Astrocyte (in vitro differentiated cells and primary cell): ENCODE measurements around the gene MICAL3.

ENCODE experiments used
- EZH2 ChIP-seq: IDR thresholded peaks from 2 replicates; pipeline ENCODE4 v1.6.1; 2012; ENCODE audit warnings: mild to moderate bottlenecking, low read length, inconsistent platforms; ENCODE audit not compliant: insufficient read depth
- TF ChIP-seq, protein P1 (sequence below): IDR thresholded peaks from 2 replicates; pipeline ENCODE4 v1.5.1; 2011; ENCODE audit warnings: low read depth, mild to moderate bottlenecking, inconsistent platforms, low read length, moderate library complexity; ENCODE audit not compliant: insufficient read depth

DNA sequence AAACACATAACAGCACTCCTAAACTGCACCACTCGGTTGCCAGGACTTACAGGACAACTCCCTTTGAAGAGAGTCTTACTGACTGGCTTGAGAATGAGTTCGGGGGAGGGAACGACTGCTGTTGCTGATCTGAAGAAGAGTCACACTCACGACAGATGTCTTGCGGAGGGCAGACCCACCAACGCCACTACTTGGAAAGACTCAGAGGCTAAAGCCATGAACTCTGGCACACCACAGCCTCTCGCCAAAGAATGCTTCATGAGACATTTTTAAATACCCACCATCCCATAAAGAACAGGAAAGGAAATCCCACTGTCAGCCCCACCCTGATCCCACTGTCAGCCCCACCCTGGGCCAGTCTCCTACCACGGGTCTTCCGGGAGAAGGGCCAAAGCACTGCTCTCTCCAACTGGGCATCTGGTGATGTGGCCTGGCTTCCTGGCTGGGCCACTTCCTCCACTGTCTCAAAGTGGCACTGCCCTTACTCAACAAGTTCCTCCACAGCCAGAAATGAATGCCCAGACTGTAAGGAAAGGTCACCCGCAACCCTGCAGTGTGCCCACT lies 73.6 kb downstream of the MICAL3 start:
- TF ChIP-seq, protein P1, sequence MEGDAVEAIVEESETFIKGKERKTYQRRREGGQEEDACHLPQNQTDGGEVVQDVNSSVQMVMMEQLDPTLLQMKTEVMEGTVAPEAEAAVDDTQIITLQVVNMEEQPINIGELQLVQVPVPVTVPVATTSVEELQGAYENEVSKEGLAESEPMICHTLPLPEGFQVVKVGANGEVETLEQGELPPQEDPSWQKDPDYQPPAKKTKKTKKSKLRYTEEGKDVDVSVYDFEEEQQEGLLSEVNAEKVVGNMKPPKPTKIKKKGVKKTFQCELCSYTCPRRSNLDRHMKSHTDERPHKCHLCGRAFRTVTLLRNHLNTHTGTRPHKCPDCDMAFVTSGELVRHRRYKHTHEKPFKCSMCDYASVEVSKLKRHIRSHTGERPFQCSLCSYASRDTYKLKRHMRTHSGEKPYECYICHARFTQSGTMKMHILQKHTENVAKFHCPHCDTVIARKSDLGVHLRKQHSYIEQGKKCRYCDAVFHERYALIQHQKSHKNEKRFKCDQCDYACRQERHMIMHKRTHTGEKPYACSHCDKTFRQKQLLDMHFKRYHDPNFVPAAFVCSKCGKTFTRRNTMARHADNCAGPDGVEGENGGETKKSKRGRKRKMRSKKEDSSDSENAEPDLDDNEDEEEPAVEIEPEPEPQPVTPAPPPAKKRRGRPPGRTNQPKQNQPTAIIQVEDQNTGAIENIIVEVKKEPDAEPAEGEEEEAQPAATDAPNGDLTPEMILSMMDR, result no peak
- no peak for TF ChIP-seq EZH2
